Large intestine (tissue), 3 donors: Measurements from ENCODE around the gene MFNG. TPM values are rescaled to one million over a fixed set of nuclear protein-coding genes. Genes with fewer than 3 reads are reported as not detected.
A peak's percentile ranks its signal among the peaks of the same experiment; 100 is the strongest.

ENCODE experiments used
- DNase-seq, 2 donors: peaks; one replicate each; pipeline versions ENCODE4 v3.0.0 to v3.0.0-alpha.2; 2013
- H3K27ac ChIP-seq: one replicate; pipeline ENCODE4 v1.5.1; 2013; ENCODE audit warnings: low read length
- H3K27me3 ChIP-seq: 2 replicates; pipeline ENCODE4 v1.6.1; 2013; ENCODE audit warnings: low read length; ENCODE audit not compliant: control insufficient read depth, insufficient read depth
- H3K36me3 ChIP-seq: 2 replicates; pipeline ENCODE4 v1.6.1; 2013; ENCODE audit warnings: low read length; ENCODE audit not compliant: control insufficient read depth, insufficient read depth
- H3K4me1 ChIP-seq: one replicate; pipeline ENCODE4 v1.6.1; 2013; ENCODE audit warnings: low read length; ENCODE audit not compliant: control insufficient read depth, insufficient read depth
- H3K4me3 ChIP-seq: one replicate; pipeline ENCODE4 v1.5.1; 2013; ENCODE audit warnings: low read length
- H3K9me3 ChIP-seq: one replicate; pipeline ENCODE4 v1.6.1; 2013; ENCODE audit warnings: mild to moderate bottlenecking, low read depth, low read length, moderate library complexity; ENCODE audit not compliant: control insufficient read depth
- WGBS: methylation state at CpG from one replicate; pipeline ENCODE4 v1.1.5; 2013; ENCODE audit warnings: low lambda C conversion rate; ENCODE audit not compliant: insufficient coverage; 5-methylcytosine and 5-hydroxymethylcytosine counted together
- polyA plus RNA-seq: library from polyadenylated mRNA; unstranded; fragments of 120-200 nt; gene quantifications from one replicate; pipeline ENCODE4 v1.2.1, GENCODE V29; 2013

MFNG gene
- polyA plus RNA-seq, 1 donor, result 9.1 TPM

GRCh38 chr22:37460684-37461083 lies 25.5 kb downstream of the MFNG start:
- no peaks in the 10 kb centered on the region for H3K27me3 ChIP-seq
- no CpG with 5 or more reads among the region's 3 CpGs for WGBS

DNA sequence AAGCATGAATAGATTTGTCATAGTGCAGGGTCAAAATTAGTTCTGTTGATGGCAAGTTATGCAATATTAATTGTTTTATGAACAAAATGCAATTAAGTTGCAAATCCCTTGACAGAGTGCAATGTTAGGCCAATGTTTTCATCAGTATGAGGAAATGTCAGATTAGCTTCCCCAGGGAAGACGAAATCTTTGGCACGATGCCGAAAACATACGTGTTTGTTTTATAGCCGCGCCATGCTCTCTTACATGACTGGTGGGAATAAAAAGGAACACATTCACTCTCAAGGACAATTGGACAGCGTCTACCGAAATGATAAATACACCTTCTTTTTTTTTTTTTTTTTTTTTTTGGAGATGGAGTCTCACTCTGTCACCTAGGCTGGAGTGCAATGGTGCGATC lies 27.0 kb downstream of the MFNG start:
- DNase-seq, result no peak
- H3K4me1 ChIP-seq, result peaks cover 13% of the 10 kb centered on the region
- no peaks in the 10 kb centered on the region for H3K27me3 ChIP-seq
- no peak overlapping the region for H3K27ac ChIP-seq
- no peaks in the 10 kb centered on the region for H3K36me3 ChIP-seq
- H3K4me3 ChIP-seq, result no peak overlapping the region
- H3K9me3 ChIP-seq, result no peaks in the 10 kb centered on the region
- WGBS, result no CpG with 5 or more reads among the region's 9 CpGs

More at GRCh38 chr22:37460684-37461083, 25.5 kb downstream of the MFNG start:
- H3K36me3 ChIP-seq, result no peaks in the 10 kb centered on the region
- peaks cover under 1% of the 10 kb centered on the region for H3K4me1 ChIP-seq
- H3K27ac ChIP-seq, result no peak overlapping the region
- H3K4me3 ChIP-seq, result no peak overlapping the region
- H3K9me3 ChIP-seq, result no peaks in the 10 kb centered on the region
- no peak for DNase-seq

DNA sequence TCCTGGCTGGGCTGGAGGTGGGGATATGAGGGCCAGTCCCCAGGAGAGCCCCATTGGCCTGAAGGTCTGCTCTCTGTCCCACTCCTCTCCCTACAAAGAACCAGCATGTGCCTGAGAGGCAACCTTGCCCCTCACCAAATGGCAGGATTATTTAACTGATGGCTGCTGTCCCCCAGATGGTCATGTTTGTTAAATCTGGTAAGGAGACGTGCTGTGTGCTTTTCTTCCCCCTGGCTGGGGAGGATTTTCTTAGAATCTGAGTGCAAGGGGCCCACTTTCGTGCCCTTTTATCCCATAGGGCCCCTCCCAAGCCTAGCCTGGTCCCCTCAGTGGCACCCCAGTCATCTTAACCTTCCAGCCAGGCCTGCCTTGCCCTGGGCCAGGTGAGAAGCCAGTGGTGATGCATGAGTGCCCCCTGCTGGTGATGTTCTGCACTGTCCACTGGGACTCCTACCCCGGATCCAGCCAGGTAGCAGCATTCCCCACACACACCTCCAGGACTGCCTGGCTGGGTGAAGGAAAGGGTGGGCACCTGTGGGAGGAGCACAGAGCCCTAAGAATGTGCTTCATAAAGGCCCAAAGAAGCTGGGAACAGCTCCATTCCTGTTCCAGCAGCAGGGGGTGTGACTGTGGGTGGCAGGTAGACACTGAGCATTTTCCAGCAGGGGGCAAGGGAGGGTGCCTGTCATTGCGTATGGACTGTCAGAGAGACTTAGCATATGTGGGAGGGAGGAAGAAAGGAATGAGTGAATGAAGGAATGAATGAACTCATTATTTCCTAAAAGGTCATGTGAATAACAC lies 28.9 kb downstream of the MFNG start:
- no peaks in the 10 kb centered on the region for H3K9me3 ChIP-seq
- 40% methylated on average over 1 of the region's 4 CpGs for WGBS
- H3K36me3 ChIP-seq, result no peaks in the 10 kb centered on the region
- H3K4me1 ChIP-seq, result peaks cover 13% of the 10 kb centered on the region
- no peaks in the 10 kb centered on the region for H3K27me3 ChIP-seq
- H3K27ac ChIP-seq, result no peak overlapping the region
- DNase-seq, result peak; percentile 53
- H3K4me3 ChIP-seq, result no peak overlapping the region

DNA sequence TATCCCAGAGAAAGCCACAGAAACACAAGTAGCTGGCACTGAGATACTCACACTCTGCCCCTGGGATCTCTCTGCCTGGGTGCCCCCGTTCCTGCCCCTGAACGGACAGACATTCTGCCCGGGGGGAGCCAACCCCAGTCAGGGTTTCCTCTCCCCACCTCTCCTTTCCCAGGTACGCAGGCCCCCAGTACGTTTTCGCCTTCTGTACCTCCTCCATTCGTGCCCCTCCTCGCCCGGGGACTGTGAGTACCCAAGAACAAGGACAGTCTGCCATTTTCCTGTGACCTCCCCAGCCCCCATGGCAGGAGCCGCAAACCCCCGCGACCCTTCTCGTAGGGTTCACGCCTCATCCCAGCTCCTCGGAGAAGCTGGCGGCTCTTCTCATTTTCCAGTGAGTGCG lies 29.8 kb downstream of the MFNG start:
- peaks cover 13% of the 10 kb centered on the region for H3K4me1 ChIP-seq
- H3K27ac ChIP-seq, result no peak overlapping the region
- WGBS, result 89% methylated on average over 3 of the region's 17 CpGs
- no peaks in the 10 kb centered on the region for H3K9me3 ChIP-seq
- no peaks in the 10 kb centered on the region for H3K36me3 ChIP-seq
- no peaks in the 10 kb centered on the region for H3K27me3 ChIP-seq
- no peak for DNase-seq
- H3K4me3 ChIP-seq, result no peak overlapping the region

DNA sequence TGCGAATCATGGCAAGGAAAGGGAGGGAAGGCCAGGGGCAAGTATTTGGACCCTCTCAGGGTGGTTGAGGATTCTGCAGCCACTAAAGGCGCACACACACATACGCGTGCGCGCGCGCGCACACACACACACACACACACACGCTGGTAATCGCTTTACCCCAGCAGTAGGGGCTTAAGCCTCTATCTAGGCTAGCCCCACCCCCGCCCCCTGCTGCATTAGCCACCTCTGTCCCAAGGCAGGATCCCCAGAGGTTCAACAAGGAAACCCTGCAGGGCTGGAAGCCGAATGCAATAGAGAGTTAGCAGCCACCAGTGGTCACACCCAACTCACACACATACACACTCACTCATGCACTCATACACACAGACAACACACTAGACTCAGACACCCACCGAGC lies 30.3 kb downstream of the MFNG start:
- no peaks in the 10 kb centered on the region for H3K27me3 ChIP-seq
- no CpG with 5 or more reads among the region's 14 CpGs for WGBS
- no peak overlapping the region for H3K4me3 ChIP-seq
- no peaks in the 10 kb centered on the region for H3K36me3 ChIP-seq
- H3K4me1 ChIP-seq, result peaks cover 13% of the 10 kb centered on the region
- DNase-seq, result no peak
- no peaks in the 10 kb centered on the region for H3K9me3 ChIP-seq
- no peak overlapping the region for H3K27ac ChIP-seq

DNA sequence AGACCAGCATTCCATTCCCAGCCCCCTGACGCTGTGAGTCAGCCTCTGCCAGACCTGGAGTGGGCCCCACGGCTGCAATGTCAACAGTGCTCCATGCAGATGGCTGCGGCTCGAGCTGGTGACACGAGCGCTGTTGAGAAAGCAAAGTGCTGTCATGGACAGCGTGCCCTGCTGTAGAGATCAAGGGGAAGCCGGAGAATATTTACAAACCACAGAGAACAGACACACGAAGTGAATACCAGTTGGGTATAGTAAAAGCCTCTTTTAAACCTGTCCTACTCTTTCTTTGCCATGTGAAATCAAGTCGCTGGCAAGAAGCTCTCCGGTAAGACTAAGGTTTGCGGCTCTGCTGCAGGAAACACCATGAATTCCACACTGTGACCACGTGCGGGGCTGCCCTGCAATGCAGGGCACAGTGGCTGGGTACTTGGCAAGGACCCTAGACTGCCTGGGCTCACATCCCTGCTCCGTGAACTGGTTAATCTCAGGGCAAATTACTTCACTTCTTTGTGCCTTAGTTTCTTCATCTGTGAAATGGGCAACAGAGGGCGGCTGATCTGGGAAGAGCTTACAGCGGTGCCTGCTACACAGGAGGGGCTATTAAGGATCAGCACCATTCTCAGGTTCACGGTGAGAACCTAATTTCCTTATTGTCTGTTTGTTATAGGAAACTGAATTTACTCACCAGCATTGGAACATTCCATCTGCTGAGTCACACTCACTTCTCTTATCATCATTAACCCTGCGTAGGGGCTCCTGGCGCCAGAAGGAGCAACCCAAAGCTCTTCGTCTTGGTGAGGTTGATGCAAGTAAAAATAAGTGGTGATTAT lies 31.1 kb downstream of the MFNG start:
- H3K4me1 ChIP-seq, result peaks cover 13% of the 10 kb centered on the region
- no peaks in the 10 kb centered on the region for H3K36me3 ChIP-seq
- H3K9me3 ChIP-seq, result no peaks in the 10 kb centered on the region
- peak overlapping the region; percentile 37 for H3K27ac ChIP-seq
- no peak overlapping the region for H3K4me3 ChIP-seq
- 20% methylated on average over 1 of the region's 21 CpGs for WGBS
- H3K27me3 ChIP-seq, result no peaks in the 10 kb centered on the region
- peak; percentile 48 to 76 for DNase-seq

DNA sequence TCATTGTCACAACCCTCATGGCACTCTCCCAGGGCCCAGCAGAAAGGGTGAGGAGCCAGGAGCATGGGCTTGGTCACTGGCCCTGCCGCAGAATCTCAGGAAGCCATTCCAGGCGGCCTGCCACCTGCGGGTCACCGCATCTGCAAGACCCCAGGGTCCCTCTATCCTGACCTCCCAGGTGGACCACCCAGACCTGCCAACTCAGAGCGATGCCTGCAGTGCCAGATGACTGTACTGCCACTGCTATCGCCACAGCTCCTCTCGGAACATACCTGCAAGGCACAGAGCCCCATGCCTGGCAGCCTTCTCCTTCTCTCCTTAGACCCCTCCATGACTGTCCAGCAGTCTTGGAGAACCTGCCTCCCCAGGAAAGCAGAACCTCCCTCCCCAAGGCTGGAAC lies 32.5 kb downstream of the MFNG start:
- H3K4me1 ChIP-seq, result peaks cover 13% of the 10 kb centered on the region
- H3K27ac ChIP-seq, result no peak overlapping the region
- H3K4me3 ChIP-seq, result no peak overlapping the region
- no peaks in the 10 kb centered on the region for H3K9me3 ChIP-seq
- no peak for DNase-seq
- no peaks in the 10 kb centered on the region for H3K27me3 ChIP-seq
- WGBS, result no CpG with 5 or more reads among the region's 7 CpGs
- no peaks in the 10 kb centered on the region for H3K36me3 ChIP-seq

DNA sequence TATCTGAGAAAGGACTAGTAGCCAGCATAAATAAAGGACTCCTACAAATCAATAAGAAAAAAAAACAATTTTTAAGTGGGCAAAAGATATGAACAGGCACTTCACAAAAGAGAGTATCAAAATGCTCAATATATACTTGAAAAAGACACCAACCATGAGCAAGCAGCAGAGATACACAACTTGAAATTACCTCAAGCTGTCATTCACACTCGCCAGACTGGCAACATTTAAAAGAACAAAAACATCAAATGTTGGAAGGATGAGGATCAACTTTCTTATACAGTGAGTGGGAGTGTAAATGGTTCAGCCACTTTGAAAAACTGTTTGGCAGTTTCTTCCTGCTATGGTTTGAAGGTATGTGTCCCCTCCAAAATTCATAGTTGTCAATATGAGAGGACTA lies 35.0 kb downstream of the MFNG start:
- no peaks in the 10 kb centered on the region for H3K36me3 ChIP-seq
- no peak overlapping the region for H3K27ac ChIP-seq
- no peaks in the 10 kb centered on the region for H3K9me3 ChIP-seq
- H3K4me3 ChIP-seq, result no peak overlapping the region
- 100% methylated on average over 1 of the region's 1 CpG for WGBS
- no peak for DNase-seq
- H3K27me3 ChIP-seq, result no peaks in the 10 kb centered on the region
- H3K4me1 ChIP-seq, result peaks cover 13% of the 10 kb centered on the region

GRCh38 chr22:37449331-37450001 lies 36.7 kb downstream of the MFNG start:
- DNase-seq, result no peak
- no peaks in the 10 kb centered on the region for H3K36me3 ChIP-seq
- H3K27ac ChIP-seq, result no peak overlapping the region
- peaks cover under 1% of the 10 kb centered on the region for H3K4me1 ChIP-seq
- no peaks in the 10 kb centered on the region for H3K27me3 ChIP-seq
- no CpG with 5 or more reads among the region's 15 CpGs for WGBS
- H3K4me3 ChIP-seq, result no peak overlapping the region
- H3K9me3 ChIP-seq, result no peaks in the 10 kb centered on the region

- no CpG with 5 or more reads among the region's 18 CpGs for WGBS
- Histone ChIP-seq H3K36me3 (no peaks in the 10 kb centered on the region), H3K4me1 (no peaks in the 10 kb centered on the region), H3K9me3 (no peaks in the 10 kb centered on the region), H3K27ac (no peak overlapping the region), H3K27me3 (no peaks in the 10 kb centered on the region), H3K4me3 (no peak overlapping the region)
- no peak for DNase-seq
Observed at GRCh38 chr22:37448516-37449127, 37.6 kb downstream of the MFNG start.
